SIG-M5 treated with dmso at 0.1 percent for 504 hours (cell line): ENCODE data around the gene GPANK1.

Experiments used
- DNase-seq: peaks from one replicate; lab custom pipeline; 2025; ENCODE audit not compliant: unreplicated experiment; lab: John Stamatoyannopoulos, UW

The GPANK1 gene

GRCh38 chr6:31691564-31692108 lies 26.8 kb upstream of the GPANK1 start:
- DNase-seq = no peak

DNA sequence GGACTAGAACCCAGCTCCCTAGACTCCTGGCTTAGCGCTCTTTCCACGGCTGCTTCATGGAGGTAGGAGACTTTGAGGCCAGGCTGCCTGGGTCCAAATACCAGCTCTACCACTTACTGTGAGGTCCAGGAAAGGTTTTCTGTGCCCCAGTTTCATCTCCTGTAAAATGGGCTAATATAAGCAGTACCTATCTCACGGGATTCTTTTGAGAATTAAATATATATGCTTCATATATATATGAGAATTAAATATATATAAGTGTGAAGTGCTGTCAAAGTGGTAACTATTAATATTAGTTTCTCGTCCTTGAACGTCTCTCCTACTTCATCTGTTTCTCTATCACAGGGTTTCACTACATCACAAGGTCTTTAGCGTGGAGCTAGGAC lies 26.3 kb upstream of the GPANK1 start:
- no peak for DNase-seq

GRCh38 chr6:31690231-31691077 lies 25.7 kb upstream of the GPANK1 start:
- DNase-seq = no peak

- no peak for DNase-seq
Observed at GRCh38 chr6:31689249-31690110, 24.7 kb upstream of the GPANK1 start.

DNA sequence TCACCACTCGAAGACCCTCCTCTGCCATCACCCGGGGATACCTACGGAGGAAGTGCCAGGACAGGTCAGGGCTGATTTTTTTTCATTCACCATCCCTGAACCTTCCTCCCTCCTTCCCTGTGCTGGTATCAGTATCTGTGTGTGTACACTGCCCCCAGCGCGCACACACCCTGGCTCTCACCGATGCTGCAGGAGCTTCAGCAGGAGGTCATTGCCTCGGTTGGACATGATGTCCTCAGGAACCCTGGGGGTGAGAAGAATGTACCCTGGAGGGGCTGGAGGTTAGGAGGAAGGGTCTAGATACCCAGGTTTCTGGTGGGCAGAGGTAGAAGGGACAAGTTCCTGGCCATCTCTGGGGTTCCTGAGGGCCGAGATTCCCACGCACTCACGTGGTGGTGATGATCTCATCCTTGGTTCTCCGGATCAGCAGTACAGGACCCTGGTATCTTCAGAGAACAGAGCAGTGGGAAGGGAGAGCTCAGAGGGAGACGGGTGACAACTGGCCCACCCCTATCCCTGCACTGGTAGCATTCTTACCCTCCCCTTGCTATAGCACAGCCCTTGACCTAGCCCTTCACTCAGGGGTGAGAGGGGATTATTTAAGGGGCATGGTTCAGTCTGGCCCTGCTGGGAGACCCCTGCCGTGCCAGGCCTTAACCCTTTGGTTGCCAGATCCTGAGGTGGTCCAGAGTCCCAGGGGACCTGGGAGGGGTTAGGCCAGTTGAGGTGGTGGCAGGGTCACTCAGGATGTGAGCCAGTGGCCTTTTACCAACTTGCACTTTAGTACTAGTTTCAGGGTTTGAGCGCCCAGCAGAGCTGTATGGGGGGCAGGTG lies 23.3 kb upstream of the GPANK1 start:
- no peak for DNase-seq

GRCh38 chr6:31687321-31687720 lies 22.5 kb upstream of the GPANK1 start:
- DNase-seq = no peak

- no peak for DNase-seq
Observed at GRCh38 chr6:31686483-31686882, 21.7 kb upstream of the GPANK1 start.

DNA sequence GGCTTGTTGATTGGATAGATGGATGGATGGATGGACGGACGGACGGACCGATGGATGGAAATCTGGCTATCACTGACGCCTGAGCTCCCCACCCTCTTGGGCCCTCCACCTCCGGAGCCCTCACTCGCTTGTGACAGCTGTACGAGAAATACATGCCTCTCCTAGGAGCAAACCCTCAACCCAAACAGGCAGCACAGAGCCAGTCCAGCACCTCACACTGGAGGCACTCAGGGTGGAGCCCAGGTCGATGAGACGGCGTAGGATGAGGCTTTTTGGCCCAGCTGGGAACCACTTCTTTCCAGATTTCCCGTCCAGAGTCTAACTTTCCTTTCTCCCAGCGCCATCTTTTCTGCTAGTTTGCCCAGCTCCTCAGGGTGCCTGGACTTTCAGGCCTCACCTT lies 18.8 kb upstream of the GPANK1 start:
- no peak for DNase-seq

GRCh38 chr6:31681135-31681671 lies 16.4 kb upstream of the GPANK1 start:
- DNase-seq = no peak

DNA sequence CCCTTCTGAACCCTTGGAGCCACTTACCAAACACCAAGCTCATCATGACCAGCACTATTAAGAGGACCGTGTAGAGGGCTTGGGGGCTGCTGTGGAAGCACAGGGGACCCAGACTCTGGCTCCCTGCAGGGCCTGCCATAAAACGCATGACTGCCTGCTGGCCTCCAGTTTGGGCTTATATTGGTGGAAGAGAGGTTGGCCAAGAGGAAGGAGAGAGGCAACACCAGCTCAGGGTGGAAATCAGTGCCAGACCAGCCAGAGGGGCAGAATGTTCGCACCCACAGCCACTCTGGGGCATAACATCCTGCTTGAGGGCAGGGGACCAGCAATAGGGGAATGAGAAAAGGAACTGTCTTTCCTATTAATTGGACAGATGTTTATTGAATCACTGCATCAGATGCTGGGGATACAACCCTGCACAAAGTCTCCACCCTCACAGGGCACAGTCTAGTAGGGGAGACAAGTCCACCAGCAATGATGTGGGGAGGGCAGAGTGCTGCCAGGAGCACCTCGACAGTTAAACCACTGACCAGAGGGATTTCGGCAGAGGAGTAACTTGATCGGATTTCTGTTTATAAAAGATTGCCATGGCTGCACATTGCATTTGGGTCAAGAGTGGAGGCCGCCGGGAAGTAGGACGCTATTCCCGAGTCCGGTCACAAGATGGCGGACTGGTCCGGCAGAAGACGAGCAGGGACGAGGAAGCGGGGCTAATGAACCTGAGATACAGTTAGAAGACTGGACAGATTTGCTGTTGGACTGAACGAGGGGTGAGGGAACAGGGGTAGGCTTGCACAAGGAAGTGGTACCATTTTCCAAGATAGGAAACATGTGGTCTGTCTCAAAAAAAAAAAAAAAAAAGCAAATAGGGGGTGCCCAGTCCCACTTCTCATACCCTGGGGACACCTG lies 15.7 kb upstream of the GPANK1 start, which contains the start of gene LY6G5C:
TSS of gene LY6G5C (minus strand) at position 842 of the 909 bp plus-strand sequence. CDS start at position 148, 694 bp downstream.
- peak; percentile 62 for DNase-seq

DNA sequence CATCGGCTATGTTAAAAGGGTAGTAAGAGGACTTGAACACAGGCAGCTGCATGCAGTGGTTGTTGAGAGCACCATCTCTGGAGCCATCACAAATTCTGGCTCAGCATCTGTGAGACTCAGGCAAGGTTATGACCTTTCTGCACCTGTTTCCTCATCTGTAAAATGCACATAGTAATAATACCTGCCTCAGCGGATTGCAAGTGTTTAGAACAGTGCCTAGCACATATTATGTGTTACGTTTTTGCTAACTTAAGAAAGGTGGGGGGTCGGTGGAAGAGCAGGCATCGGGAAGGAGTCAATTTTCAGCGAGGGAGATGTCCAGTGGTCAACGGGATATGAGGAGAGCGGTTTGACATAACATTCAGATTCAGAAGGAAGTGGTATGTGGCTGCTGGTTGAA lies 13.2 kb upstream of the GPANK1 start:
- DNase-seq = no peak

DNA sequence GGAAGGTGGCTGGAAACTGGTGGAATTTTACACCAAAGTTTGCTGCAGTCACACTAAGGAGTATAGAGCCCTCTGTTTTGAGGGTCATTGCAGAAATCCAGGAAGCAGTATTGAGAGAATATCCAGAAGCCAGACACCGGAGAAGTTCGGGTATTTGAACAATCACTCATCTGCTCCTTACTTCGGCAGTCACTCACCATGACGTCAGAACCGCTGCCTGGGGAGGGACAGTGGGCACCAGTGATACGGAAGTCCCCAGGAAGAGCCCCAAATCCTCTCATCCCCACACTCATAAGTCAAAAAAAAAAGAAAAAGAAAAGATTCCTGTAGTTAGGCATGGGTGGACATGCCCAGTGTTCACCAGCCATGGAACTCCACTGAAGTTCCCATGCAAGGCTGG lies 12.1 kb upstream of the GPANK1 start:
- DNase-seq = no peak

GRCh38 chr6:31676322-31676903 lies 11.6 kb upstream of the GPANK1 start:
- peak; percentile 39 for DNase-seq

GRCh38 chr6:31669676-31670075 lies 4.9 kb upstream of the GPANK1 start, which contains the start of gene LY6G5B:
LY6G5B (plus strand) TSS chr6:31669976; CDS start chr6:31670951, 975 bp downstream.
- no peak for DNase-seq

- DNase-seq = no peak
Observed at GRCh38 chr6:31666337-31666965, 1.7 kb upstream of the GPANK1 start.

DNA sequence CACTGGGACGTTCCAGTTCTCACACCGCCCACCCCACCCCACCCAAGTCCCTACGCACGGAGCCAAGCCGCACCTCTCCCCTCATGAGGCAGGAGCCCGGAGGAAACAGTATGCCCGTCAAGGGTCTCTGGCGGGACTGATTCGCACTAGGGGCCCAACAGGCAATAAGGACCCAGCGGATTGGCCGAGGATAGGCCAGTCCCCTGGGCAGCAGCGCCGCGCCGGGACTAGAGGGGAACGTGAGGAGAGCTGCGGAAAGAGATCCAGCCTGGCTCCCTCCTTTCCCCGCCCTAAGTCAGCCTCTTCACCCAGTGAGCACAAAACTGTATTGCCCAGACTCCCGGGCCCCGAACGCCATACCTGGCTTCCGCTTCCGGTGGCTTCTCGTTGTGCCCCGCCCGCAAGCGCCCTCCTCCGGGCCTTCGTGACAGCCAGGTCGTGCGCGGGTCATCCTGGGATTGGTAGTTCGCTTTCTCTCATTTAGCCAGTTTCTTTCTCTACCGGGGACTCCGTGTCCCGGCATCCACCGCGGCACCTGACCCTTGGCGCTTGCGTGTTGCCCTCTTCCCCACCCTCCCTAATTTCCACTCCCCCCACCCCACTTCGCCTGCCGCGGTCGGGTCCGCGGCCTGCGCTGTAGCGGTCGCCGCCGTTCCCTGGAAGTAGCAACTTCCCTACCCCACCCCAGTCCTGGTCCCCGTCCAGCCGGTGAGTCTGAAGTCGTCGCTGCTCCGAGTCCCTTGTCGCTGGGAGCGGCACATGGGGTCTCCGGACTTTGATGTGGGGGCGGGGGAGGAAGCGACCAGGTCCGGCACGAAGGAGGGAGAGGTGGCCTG lies 922 bp upstream of the GPANK1 start, which contains the start of gene CSNK2B:
TSS of gene CSNK2B (plus strand) at position 580 of the 836 bp plus-strand sequence. CDS start 752 bp downstream, outside the sequence.
- DNase-seq = peak; percentile 98

DNA sequence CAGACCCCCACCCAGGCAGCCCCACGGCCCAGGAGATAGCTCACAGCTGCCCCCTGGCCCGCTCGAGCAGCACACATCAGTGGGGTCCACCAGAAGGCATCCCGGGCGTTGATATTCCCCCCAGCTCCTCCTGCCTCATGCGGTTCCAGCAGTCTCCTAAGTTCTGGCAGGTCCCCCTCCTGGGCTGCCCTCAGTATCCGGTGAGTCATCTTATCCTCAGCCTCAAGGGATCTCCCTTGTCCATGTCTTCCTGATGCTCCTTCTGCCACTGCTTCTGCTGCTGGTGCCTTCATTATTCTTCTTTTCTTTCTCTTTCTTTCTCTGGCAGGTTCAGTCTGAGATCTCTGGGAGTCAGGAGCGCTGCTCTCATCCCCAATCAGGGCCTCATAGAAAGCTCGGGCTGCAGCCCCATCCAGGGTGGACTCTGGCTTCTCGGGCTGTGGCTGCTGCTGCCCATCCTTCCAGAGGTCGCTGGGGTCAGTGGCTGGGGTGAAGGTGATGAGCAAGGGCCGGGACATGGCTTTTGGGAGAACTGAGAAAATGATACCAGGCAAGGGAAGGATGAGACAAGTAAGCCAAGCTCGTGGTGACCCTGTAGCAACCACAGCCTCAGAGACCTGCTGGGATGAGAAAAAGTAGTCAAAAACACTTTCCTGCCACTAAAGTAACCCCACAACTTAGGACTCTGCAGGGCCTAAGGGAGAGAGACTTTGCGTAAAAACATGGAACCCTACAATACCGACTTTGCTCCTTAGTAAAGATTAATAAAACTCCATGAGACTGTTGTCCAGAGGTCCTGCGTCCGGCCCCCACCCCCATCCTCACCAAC lies 622 bp downstream of the GPANK1 start:
- DNase-seq = peak; percentile 47
